Esophagus muscularis mucosa (tissue), 3 donors: ENCODE data around the gene AGFG1.

Experiments used
- EP300 ChIP-seq: sonication (generic); formaldehyde crosslinking; IDR thresholded peaks from one replicate; pipeline ENCODE4 v1.6.1; 2017; ENCODE audit warnings: antibody characterized with exemption
- POLR2A ChIP-seq: fragments of 450-650 bp; IDR thresholded peaks from one replicate; pipeline ENCODE4 v1.6.1; 2017; ENCODE audit warnings: antibody characterized with exemption, moderate library complexity, mild to moderate bottlenecking, low read depth
- POLR2AphosphoS5 ChIP-seq, 2 donors: sonication (generic); formaldehyde crosslinking; IDR thresholded peaks; one replicate each; pipeline ENCODE4 v1.6.1; 2017; ENCODE audit warnings: antibody characterized with exemption in 2 of 2

DNA sequence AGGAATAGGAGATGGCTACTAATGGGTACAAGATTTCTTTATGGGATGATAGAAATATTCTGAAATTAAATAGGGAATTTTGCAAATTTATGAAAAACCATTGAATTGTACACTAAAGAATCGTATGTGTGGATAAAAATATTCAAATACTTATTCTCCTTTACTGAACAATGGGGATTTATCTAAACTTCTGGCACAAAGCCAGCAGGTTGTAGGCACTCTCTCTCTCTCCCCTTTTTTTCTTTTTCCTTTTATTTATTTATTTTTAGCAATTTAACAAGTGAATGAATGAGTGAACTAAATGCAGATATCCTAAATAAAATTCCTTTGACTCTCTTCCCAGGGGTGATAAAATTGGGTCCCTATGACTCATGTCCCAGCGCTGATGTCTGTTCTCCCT lies 104.9 kb downstream of the AGFG1 start:
- TF ChIP-seq POLR2A, result no peak
- TF ChIP-seq POLR2AphosphoS5 (IDR thresholded peaks at IDR 0.05), result no peak
- TF ChIP-seq EP300, result no peak
